ENCODE data around the gene DCST2.

Gene DCST2

GRCh38 chr1:155009221-155009711 lies 24.3 kb downstream of the DCST2 start:
- Histone ChIP-seq H3K4me3 (ENCODE audit: low read depth in 1 of 2, low read length in 2 of 2) (no peak overlapping the region), H3K9ac (ENCODE audit: low read depth, low read length) (no peak overlapping the region), H3K4me2 (ENCODE audit: insufficient read depth, low read length) (no peak overlapping the region), H3K36me3 (ENCODE audit: insufficient read depth, low read length) (no peaks in the 10 kb centered on the region), H3K27me3 (ENCODE audit: insufficient read depth, low read length, poor library complexity) (peaks cover 3% of the 10 kb centered on the region), H3K9me3 (ENCODE audit: insufficient read depth, low read length, severe bottlenecking) (no peaks in the 10 kb centered on the region), H3K4me1 (ENCODE audit: insufficient read depth, low read length) (peaks cover 7% of the 10 kb centered on the region; the same call in 1 of the 2 replicates), H4K20me1 (ENCODE audit: insufficient read depth, low read length) (peaks cover 59% of the 10 kb centered on the region), H3K27ac (ENCODE audit: low read length) (no peak overlapping the region), H3K79me2 (ENCODE audit: insufficient read depth, low read length) (no peaks in the 10 kb centered on the region), H2AFZ (ENCODE audit: low read depth, low read length) (no peak overlapping the region)
- no peak for DNase-seq
- TF ChIP-seq EZH2 (IDR thresholded peaks at IDR 0.05; ENCODE audit: borderline replicate concordance, low read depth, low read length, severe bottlenecking), result no peak
- TF ChIP-seq, protein P1, sequence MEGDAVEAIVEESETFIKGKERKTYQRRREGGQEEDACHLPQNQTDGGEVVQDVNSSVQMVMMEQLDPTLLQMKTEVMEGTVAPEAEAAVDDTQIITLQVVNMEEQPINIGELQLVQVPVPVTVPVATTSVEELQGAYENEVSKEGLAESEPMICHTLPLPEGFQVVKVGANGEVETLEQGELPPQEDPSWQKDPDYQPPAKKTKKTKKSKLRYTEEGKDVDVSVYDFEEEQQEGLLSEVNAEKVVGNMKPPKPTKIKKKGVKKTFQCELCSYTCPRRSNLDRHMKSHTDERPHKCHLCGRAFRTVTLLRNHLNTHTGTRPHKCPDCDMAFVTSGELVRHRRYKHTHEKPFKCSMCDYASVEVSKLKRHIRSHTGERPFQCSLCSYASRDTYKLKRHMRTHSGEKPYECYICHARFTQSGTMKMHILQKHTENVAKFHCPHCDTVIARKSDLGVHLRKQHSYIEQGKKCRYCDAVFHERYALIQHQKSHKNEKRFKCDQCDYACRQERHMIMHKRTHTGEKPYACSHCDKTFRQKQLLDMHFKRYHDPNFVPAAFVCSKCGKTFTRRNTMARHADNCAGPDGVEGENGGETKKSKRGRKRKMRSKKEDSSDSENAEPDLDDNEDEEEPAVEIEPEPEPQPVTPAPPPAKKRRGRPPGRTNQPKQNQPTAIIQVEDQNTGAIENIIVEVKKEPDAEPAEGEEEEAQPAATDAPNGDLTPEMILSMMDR (IDR thresholded peaks at IDR 0.05; ENCODE audit: borderline replicate concordance, extremely low read depth, low read length, poor library complexity, severe bottlenecking), result no peak
- no peak for ATAC-seq (ENCODE audit: insufficient read depth, low read depth)

DNA sequence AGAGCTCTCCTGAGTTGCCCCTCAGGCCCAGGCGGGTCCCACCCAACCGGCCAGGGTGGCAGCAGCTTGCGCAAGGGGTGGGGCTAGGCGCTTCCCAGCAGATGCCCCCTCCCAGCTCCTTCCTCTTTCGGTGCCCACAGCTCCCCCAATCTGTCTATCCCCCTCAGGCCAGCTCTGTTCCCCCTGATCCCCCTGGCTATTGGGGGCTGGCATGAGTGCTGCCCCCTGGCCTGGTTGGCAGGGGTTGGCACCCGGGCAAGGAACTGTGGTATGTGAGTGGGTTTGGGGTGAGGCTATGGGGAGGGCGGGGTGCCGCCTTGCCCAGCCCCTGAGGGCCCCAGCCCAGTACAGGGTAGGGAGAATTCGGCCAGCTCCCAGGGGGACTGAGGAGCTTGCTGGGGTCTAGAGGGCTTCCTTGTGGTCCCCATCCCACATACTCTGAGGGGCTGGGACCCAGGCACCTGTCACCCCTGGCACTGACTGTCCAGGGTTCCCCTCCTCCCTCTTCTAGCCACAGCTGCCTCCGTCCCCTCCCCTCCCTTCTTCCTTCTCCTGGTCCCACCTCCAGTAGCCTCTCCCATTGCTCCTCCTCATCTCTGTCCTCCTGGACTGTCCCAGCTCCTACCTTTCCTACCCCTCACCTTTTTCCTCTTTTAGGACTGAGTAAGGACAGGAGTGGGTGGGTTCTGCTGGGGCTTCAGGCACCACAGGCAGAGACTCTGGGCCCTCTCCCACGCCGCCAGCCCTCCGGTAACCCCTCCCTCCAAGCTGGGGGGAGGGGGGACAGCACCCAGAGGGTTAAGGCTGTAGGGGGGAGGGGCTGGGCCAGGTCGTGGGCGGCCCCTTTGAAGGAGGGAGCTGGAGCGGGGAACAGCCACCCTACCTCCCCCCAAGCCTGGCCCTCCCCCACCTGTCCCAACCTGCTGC lies 25.3 kb downstream of the DCST2 start:
- no peak for ATAC-seq (ENCODE audit: insufficient read depth, low read depth)
- Histone ChIP-seq H3K9me3 (ENCODE audit: insufficient read depth, low read length, severe bottlenecking) (no peaks in the 10 kb centered on the region), H3K36me3 (ENCODE audit: insufficient read depth, low read length) (no peaks in the 10 kb centered on the region), H3K4me1 (ENCODE audit: insufficient read depth, low read length) (peaks cover 7% of the 10 kb centered on the region; the same call in 1 of the 2 replicates), H4K20me1 (ENCODE audit: insufficient read depth, low read length) (peaks cover 63% of the 10 kb centered on the region), H2AFZ (ENCODE audit: low read depth, low read length) (no peak overlapping the region), H3K27ac (ENCODE audit: low read length) (no peak overlapping the region), H3K4me3 (ENCODE audit: low read depth in 1 of 2, low read length in 2 of 2) (no peak overlapping the region), H3K79me2 (ENCODE audit: insufficient read depth, low read length) (no peaks in the 10 kb centered on the region), H3K27me3 (ENCODE audit: insufficient read depth, low read length, poor library complexity) (peaks cover 7% of the 10 kb centered on the region), H3K4me2 (ENCODE audit: insufficient read depth, low read length) (no peak overlapping the region), H3K9ac (ENCODE audit: low read depth, low read length) (no peak overlapping the region)
- DNase-seq, result no peak
- TF ChIP-seq, protein P1 (IDR thresholded peaks at IDR 0.05; ENCODE audit: borderline replicate concordance, extremely low read depth, low read length, poor library complexity, severe bottlenecking), result no peak
- no peak for TF ChIP-seq EZH2 (IDR thresholded peaks at IDR 0.05; ENCODE audit: borderline replicate concordance, low read depth, low read length, severe bottlenecking)

DNA sequence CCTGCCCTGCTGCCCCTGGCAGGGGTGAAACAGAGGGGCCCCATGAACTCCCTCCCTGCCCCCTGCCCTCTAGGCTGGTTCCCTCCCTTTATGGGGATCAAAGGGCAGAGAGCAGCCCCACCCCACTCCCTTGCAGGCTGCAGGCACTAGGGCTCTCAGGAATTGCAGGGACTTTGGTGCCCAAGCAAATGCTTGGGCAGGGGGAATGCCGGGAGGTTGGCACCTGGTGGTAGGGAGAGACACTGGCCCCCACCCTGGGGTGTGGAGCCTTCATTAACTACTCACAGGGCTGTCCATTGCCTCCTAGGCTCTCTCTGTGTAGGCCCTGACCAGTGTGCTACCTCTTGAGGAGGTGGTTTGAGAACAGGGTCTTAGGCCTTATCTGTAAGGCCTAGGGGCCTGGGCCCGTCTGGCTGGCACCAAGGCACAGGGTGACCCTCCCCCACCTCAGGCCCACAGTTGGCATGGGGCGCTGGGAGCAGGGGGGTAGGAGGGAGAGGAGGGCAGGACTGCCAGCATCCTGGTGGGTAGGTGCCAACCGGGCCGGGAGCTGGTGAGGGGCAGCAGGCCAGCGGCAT lies 26.2 kb downstream of the DCST2 start:
- Histone ChIP-seq H2AFZ (ENCODE audit: low read depth, low read length) (no peak overlapping the region), H3K9ac (ENCODE audit: low read depth, low read length) (no peak overlapping the region), H3K79me2 (ENCODE audit: insufficient read depth, low read length) (no peaks in the 10 kb centered on the region), H4K20me1 (ENCODE audit: insufficient read depth, low read length) (peaks cover 58% of the 10 kb centered on the region), H3K9me3 (ENCODE audit: insufficient read depth, low read length, severe bottlenecking) (no peaks in the 10 kb centered on the region), H3K36me3 (ENCODE audit: insufficient read depth, low read length) (no peaks in the 10 kb centered on the region), H3K27me3 (ENCODE audit: insufficient read depth, low read length, poor library complexity) (peaks cover 11% of the 10 kb centered on the region), H3K4me1 (ENCODE audit: insufficient read depth, low read length) (peaks cover 7% of the 10 kb centered on the region; the same call in 1 of the 2 replicates), H3K4me2 (ENCODE audit: insufficient read depth, low read length) (no peak overlapping the region), H3K4me3 (ENCODE audit: low read depth in 1 of 2, low read length in 2 of 2) (no peak overlapping the region), H3K27ac (ENCODE audit: low read length) (no peak overlapping the region)
- no peak for TF ChIP-seq EZH2 (IDR thresholded peaks at IDR 0.05; ENCODE audit: borderline replicate concordance, low read depth, low read length, severe bottlenecking)
- TF ChIP-seq, protein P1 (IDR thresholded peaks at IDR 0.05; ENCODE audit: borderline replicate concordance, extremely low read depth, low read length, poor library complexity, severe bottlenecking), result no peak
- no peak for DNase-seq
- ATAC-seq (ENCODE audit: insufficient read depth, low read depth), result no peak
